Measurements from ENCODE around the gene ZSWIM7.

ZSWIM7 gene

GRCh38 chr17:15947976-15948752 is 51.3 kb downstream of the ZSWIM7 start:
- no peak overlapping the region for H3K27ac ChIP-seq
- no peak for TF ChIP-seq CTCF (conservative IDR thresholded peaks at IDR 0.05)
- no peak for TF ChIP-seq ZFX (IDR thresholded peaks at IDR 0.05)

GRCh38 chr17:15947271-15947670 is 52.2 kb downstream of the ZSWIM7 start:
- H3K27ac ChIP-seq = no peak overlapping the region
- TF ChIP-seq ZFX (IDR thresholded peaks at IDR 0.05) (no peak), CTCF (conservative IDR thresholded peaks at IDR 0.05) (no peak)

DNA sequence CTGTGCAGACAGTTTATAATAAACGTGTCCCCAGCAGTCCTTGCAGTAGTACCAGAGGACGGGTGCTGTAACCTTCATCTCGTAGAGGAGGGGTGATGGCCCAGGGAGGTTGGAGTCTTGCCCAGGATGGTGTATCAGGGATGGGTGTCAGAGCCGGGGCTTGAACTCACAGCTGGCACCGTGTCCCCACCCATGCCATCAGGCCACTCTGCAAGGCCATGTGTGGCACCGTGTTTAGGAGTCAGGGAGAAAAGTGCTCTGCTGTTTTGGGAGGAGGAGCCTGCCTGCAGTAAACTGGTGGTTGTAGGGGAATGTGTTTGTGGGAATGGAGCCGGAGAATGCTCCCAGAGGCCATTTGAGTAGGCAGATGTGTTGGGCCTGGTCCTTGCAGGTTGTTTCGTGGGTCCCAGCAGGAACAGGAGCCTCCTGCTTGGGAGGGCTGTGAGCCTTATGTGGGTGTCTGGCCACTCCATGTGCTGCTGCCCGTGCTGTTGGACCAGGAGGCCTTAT is 52.8 kb downstream of the ZSWIM7 start:
- H3K27ac ChIP-seq = no peak overlapping the region
- TF ChIP-seq CTCF (conservative IDR thresholded peaks at IDR 0.05) (no peak), ZFX (IDR thresholded peaks at IDR 0.05) (no peak)

GRCh38 chr17:15945527-15946191 is 53.8 kb downstream of the ZSWIM7 start:
- TF ChIP-seq ZFX (IDR thresholded peaks at IDR 0.05) = no peak
- no peak for TF ChIP-seq CTCF (conservative IDR thresholded peaks at IDR 0.05)
- peak overlapping the region; percentile 75 for H3K27ac ChIP-seq

- peak within 1 kb of the TSS; percentile 75 for H3K27ac ChIP-seq
- TF ChIP-seq CTCF (conservative IDR thresholded peaks at IDR 0.05) = peak; percentile 90
- peak; percentile 49; the same call in 1 of the 2 replicates for TF ChIP-seq ZFX (IDR thresholded peaks at IDR 0.05)
These were observed 54.6 kb downstream of the ZSWIM7 start, which contains the start of gene ADORA2B for GRCh38 chr17:15944759-15945526. Gene ADORA2B (plus strand): TSS chr17:15945130. CDS start chr17:15945249, 119 bp downstream.

DNA sequence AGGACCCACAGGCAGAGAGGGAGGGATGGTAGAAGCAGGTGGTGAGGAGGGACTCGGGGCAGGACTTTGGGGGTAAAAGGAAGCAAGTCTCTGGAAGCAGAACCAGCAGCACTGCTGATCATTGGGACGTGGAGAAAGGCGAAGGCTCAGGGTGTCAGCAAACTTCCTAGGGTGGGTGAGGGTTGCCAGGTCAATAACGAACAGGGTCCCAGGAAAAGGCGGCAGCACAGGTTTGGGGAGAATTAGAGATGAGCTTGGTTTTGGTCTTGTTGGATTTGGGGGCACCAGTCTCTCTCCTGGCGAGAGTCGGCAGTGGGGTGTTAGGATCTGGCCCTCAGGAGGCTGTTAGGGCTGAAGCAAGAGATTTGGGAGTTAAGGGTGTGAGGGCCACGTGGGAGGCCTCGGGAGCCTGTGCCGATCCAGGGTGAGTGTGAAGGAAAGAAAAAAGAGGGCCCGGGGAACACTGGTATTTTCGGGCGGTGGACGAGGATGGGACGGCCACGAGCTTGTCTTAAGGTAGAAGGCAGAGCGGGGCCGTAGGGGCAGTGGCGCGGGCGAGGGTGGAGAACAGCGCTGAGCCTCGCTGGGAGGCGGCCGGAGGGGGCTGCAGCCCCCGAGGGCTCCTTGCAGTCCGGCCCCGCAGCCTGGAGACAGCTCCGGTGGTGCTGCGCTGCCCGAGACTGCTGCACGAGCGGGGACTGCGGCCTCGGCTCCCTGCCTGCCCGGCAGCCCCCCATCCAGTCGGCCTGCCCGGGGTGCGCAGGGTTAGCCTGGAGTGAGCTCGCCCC is 55.3 kb downstream of the ZSWIM7 start:
- TF ChIP-seq CTCF (conservative IDR thresholded peaks at IDR 0.05) = no peak
- TF ChIP-seq ZFX (IDR thresholded peaks at IDR 0.05) = no peak
- peak overlapping the region; percentile 75 for H3K27ac ChIP-seq

Data from C4-2B (cell line).